Smooth muscle cell (in vitro differentiated cells): ENCODE results near the gene TFEC. TPM values are rescaled to one million over a fixed set of nuclear protein-coding genes. Genes with fewer than 3 reads are reported as not detected.

Experiments used
- DNase-seq: peaks from one replicate; lab custom pipeline; 2025; ENCODE audit not compliant: unreplicated experiment; lab: John Stamatoyannopoulos, UW
- H2AFZ ChIP-seq: fragments of 200-600 bp; sonication (generic); 2 replicates; pipeline ENCODE4 v1.6.0; 2016; ENCODE audit warnings: antibody characterized with exemption, low read depth, mild to moderate bottlenecking
- H3F3A ChIP-seq: fragments of 200-600 bp; sonication (generic); 2 replicates; pipeline ENCODE4 v1.6.0; 2017; ENCODE audit warnings: antibody characterized with exemption, low read depth
- H3K27ac ChIP-seq: fragments of 200-600 bp; sonication (generic); 2 replicates; pipeline ENCODE4 v1.5.1; 2016; ENCODE audit warnings: low read depth, mild to moderate bottlenecking
- H3K27me3 ChIP-seq: fragments of 200-600 bp; sonication (generic); 2 replicates; pipeline ENCODE4 v1.6.1; 2016; ENCODE audit warnings: low read depth, mild to moderate bottlenecking
- H3K36me3 ChIP-seq: fragments of 200-600 bp; sonication (generic); 2 replicates; pipeline ENCODE4 v1.5.1; 2016; ENCODE audit warnings: low read depth
- H3K4me1 ChIP-seq: fragments of 200-600 bp; sonication (generic); 2 replicates; pipeline ENCODE4 v1.5.1; 2016; ENCODE audit warnings: low read depth
- H3K4me2 ChIP-seq: fragments of 200-600 bp; sonication (generic); 2 replicates; pipeline ENCODE4 v1.6.0; 2016; ENCODE audit warnings: mild to moderate bottlenecking
- H3K4me3 ChIP-seq: fragments of 200-600 bp; sonication (generic); 2 replicates; pipeline ENCODE4 v1.5.1; 2016; ENCODE audit warnings: mild to moderate bottlenecking
- H3K79me2 ChIP-seq: fragments of 200-600 bp; sonication (generic); 2 replicates; pipeline ENCODE4 v1.6.0; 2016; ENCODE audit warnings: low read depth, mild to moderate bottlenecking
- H3K9ac ChIP-seq: fragments of 200-600 bp; sonication (generic); 2 replicates; pipeline ENCODE4 v1.6.0; 2016; ENCODE audit warnings: low read depth
- H3K9me3 ChIP-seq: fragments of 200-600 bp; sonication (generic); replicated peaks from 2 replicates; pipeline ENCODE4 v1.5.1; 2016; ENCODE audit warnings: low read depth
- H4K20me1 ChIP-seq: fragments of 200-600 bp; sonication (generic); 2 replicates; pipeline ENCODE4 v1.6.0; 2016; ENCODE audit warnings: low read depth
- WGBS: methylation state at CpG from one replicate; pipeline ENCODE4 v1.1.7; 2016; ENCODE audit warnings: low lambda C conversion rate; 5-methylcytosine and 5-hydroxymethylcytosine counted together
- polyA plus RNA-seq: library from polyadenylated mRNA; unstranded; fragments of >200 nt; fragmentation: Nextera tagmentation; extraction: Ambion mirVana; gene quantifications from 2 replicates; pipeline ENCODE4 v1.2.1, GENCODE V29; 2016
- total RNA-seq: library from RNA; depleted of rRNA; stranded (reverse); fragments of >200 nt; gene quantifications from 2 replicates; pipeline ENCODE4 v1.2.3, GENCODE V29; 2014
- TF ChIP-seq, protein P1 (sequence below): fragments of 200-600 bp; sonication (generic); IDR thresholded peaks from 2 replicates; pipeline ENCODE4 v1.5.1; 2017; ENCODE audit warnings: borderline replicate concordance, mild to moderate bottlenecking, antibody characterized with exemption; ENCODE audit not compliant: insufficient read depth, poor library complexity, severe bottlenecking

The TFEC gene, protein sequence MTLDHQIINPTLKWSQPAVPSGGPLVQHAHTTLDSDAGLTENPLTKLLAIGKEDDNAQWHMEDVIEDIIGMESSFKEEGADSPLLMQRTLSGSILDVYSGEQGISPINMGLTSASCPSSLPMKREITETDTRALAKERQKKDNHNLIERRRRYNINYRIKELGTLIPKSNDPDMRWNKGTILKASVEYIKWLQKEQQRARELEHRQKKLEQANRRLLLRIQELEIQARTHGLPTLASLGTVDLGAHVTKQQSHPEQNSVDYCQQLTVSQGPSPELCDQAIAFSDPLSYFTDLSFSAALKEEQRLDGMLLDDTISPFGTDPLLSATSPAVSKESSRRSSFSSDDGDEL
- total RNA-seq, result not detected in 2 replicates
- not detected in 2 replicates for polyA plus RNA-seq

DNA sequence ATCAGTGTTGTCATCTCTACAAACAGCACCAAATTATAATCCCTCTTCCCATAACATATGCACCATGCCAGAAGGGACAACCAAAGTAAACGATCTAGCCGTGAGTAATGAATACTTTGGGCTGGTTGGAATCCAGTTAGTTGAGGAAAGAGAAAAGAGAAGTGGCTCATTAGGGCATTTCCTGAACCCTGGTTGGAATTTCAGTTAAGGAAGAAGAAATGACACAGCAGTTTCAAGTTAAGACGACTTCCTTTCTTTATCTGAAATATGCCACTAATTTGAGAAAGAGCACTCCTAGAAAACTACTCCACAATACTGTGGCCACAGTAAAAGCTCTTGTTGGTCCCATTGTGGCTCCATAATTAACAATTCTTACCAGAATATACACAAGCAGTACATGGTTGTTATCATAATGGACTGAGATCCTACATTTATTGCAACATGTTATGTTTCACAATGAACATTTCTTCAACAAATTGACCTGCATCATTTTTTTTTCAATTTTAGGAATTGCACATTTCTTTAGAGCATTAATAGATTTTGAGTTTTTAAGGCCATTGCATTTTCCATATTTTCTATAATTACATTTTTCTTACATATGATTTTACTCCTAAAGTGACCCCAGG lies at the start of gene TFEC:
TSS of gene TFEC (minus strand) at position 113 of the 626 bp plus-strand sequence. CDS start 46,322 bp downstream, outside the sequence.
- H3K4me2 ChIP-seq, result no peak within 1 kb of the TSS
- 23% methylated on average over 3 of the region's 3 CpGs for WGBS

DNA sequence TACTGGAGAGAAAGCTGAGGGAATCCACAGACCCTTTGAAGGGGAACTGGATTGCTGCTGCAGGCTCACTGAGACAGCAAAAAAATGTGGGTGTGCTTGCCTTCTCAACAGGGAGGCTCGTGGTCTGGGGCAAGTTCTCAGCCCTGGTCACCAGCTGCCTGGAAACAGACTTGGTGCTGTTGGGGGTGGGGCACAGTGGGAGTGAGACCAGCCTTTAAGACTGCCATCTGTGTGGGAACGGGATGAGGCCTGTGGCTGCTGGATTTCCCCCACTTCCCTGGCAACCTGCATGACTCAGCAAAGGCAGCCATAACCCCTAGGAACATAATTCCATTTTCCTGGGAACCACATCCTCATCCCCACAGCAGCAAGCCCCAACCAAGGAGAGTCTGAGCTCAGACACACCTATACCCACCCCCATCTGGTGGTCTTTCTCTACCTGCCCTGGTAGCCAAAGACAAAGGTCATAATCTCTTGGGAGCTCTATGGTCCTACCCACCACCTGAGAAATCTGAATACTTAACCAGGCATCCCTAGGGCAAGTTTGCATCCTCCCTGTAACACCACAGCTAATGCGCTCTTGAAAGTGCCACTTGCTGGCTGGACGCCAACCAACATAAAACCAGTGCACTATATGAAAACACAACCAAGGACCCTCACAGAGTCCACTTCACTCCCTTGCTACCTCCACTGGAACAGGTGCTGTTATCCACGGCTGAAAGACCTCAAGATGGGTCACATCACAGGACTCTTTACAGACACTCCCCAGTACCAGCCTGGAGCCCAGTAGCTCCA lies 45.0 kb upstream of the TFEC start:
- no peaks in the 10 kb centered on the region for H3K79me2 ChIP-seq
- H3K9ac ChIP-seq, result no peak overlapping the region
- no peak overlapping the region for H2AFZ ChIP-seq
- H3K4me3 ChIP-seq, result no peak overlapping the region
- H3K9me3 ChIP-seq, result no peaks in the 10 kb centered on the region
- no peak for DNase-seq
- H3K36me3 ChIP-seq, result no peaks in the 10 kb centered on the region
- no peaks in the 10 kb centered on the region for H3F3A ChIP-seq
- H3K4me1 ChIP-seq, result no peaks in the 10 kb centered on the region
- H4K20me1 ChIP-seq, result no peaks in the 10 kb centered on the region
- no peak overlapping the region for H3K27ac ChIP-seq
- TF ChIP-seq, protein P1, sequence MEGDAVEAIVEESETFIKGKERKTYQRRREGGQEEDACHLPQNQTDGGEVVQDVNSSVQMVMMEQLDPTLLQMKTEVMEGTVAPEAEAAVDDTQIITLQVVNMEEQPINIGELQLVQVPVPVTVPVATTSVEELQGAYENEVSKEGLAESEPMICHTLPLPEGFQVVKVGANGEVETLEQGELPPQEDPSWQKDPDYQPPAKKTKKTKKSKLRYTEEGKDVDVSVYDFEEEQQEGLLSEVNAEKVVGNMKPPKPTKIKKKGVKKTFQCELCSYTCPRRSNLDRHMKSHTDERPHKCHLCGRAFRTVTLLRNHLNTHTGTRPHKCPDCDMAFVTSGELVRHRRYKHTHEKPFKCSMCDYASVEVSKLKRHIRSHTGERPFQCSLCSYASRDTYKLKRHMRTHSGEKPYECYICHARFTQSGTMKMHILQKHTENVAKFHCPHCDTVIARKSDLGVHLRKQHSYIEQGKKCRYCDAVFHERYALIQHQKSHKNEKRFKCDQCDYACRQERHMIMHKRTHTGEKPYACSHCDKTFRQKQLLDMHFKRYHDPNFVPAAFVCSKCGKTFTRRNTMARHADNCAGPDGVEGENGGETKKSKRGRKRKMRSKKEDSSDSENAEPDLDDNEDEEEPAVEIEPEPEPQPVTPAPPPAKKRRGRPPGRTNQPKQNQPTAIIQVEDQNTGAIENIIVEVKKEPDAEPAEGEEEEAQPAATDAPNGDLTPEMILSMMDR, result no peak
- H3K27me3 ChIP-seq, result no peaks in the 10 kb centered on the region
- 77% methylated on average over 5 of the region's 5 CpGs for WGBS
- H3K4me2 ChIP-seq, result no peak overlapping the region

More for the DNA sequence above, at the start of gene TFEC:
- H3K27ac ChIP-seq, result no peak within 1 kb of the TSS
- no peaks in the 10 kb centered on the region for H3K27me3 ChIP-seq
- TF ChIP-seq, protein P1, result no peak
- H3K9me3 ChIP-seq, result no peaks in the 10 kb centered on the region
- H3K4me1 ChIP-seq, result no peaks in the 10 kb centered on the region
- H3K79me2 ChIP-seq, result no peaks in the 10 kb centered on the region
- no peak within 1 kb of the TSS for H3K4me3 ChIP-seq
- H3F3A ChIP-seq, result no peaks in the 10 kb centered on the region
- no peak for DNase-seq
- H3K36me3 ChIP-seq, result no peaks in the 10 kb centered on the region
- no peak within 1 kb of the TSS for H3K9ac ChIP-seq
- no peaks in the 10 kb centered on the region for H4K20me1 ChIP-seq
- peak within 1 kb of the TSS; percentile 84 for H2AFZ ChIP-seq

DNA sequence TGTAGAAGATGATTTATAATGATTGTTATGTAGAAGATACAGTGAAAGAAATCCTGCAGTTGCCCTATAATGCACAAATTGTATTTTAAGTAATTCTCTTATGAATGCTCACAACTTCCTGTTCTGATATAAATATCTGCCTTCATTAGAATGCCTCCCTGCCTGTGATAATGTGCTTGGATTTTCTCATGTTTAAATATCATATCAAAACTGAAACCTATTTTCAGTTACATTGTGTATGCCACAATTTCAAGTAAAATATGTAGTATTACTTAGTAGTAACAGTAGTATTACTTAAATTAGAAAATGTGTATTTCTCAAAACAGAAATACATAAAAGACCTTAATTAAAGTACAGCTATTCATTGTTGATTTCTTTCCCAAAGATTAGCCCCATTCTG lies 41.1 kb upstream of the TFEC start:
- no peaks in the 10 kb centered on the region for H3K9me3 ChIP-seq
- H3K4me1 ChIP-seq, result no peaks in the 10 kb centered on the region
- TF ChIP-seq, protein P1, result no peak
- H3K27me3 ChIP-seq, result no peaks in the 10 kb centered on the region
- DNase-seq, result no peak
- H3K9ac ChIP-seq, result no peak overlapping the region
- no peaks in the 10 kb centered on the region for H4K20me1 ChIP-seq
- H3K27ac ChIP-seq, result no peak overlapping the region
- H3K4me3 ChIP-seq, result no peak overlapping the region
- no peak overlapping the region for H3K4me2 ChIP-seq
- H3K79me2 ChIP-seq, result no peaks in the 10 kb centered on the region
- H3F3A ChIP-seq, result no peaks in the 10 kb centered on the region
- no peaks in the 10 kb centered on the region for H3K36me3 ChIP-seq
- H2AFZ ChIP-seq, result no peak overlapping the region
